ENCODE measurements around the gene CT47C1. TPM values are rescaled to one million over a fixed set of nuclear protein-coding genes. Genes with fewer than 3 reads are reported as not detected.

CT47C1 gene
- total RNA-seq, 1 donor from 2014 or later, result not detected

- Mint-ChIP-seq H3K36me3 (ENCODE audit: low read depth) (peaks cover 4% of the 10 kb centered on the region), H3K9me3 (peaks cover 6% of the 10 kb centered on the region), H3K4me3 (no peak overlapping the region), H3K27ac (ENCODE audit: unreplicated experiment) (no peak overlapping the region), H3K4me1 (no peaks in the 10 kb centered on the region), H3K27me3 (ENCODE audit: low read depth) (no peaks in the 10 kb centered on the region)
- no peak for DNase-seq (ENCODE audit: low read depth, low spot score)
- no peak for TF ChIP-seq CTCF (conservative IDR thresholded peaks at IDR 0.05)
These were observed 2.7 kb downstream of the CT47C1 start for GRCh38 chrX:119075270-119076025.

DNA sequence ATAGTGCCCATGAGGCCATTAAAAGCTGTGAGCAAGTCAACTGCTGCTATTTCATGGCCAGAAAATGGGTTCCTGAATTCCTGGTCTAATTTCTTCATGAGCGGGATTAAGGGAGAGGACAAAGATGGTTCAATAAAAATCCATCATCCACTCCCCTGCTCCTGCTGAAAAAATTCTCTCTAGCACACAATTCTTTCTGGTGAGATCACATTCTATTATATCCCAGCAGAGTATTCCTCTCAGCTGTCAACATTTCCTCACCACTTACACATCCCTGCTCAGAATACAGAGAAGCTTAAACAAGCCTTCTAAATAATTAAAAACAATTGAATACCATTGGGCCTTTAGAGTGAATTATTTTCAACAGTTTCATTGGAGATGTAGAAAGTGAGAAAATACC lies 9.5 kb downstream of the CT47C1 start:
- Mint-ChIP-seq H3K27ac (ENCODE audit: unreplicated experiment) (no peak overlapping the region), H3K4me1 (no peaks in the 10 kb centered on the region), H3K27me3 (ENCODE audit: low read depth) (no peaks in the 10 kb centered on the region), H3K9me3 (peaks cover 9% of the 10 kb centered on the region), H3K4me3 (no peak overlapping the region), H3K36me3 (ENCODE audit: low read depth) (no peaks in the 10 kb centered on the region)
- no peak for TF ChIP-seq CTCF (conservative IDR thresholded peaks at IDR 0.05)
- DNase-seq (ENCODE audit: low read depth, low spot score), result no peak

GRCh38 chrX:119084766-119085165 lies 12.0 kb downstream of the CT47C1 start:
- no peaks in the 10 kb centered on the region for H3K4me1 Mint-ChIP-seq
- no peak overlapping the region for H3K4me3 Mint-ChIP-seq
- H3K9me3 Mint-ChIP-seq, result peaks cover 6% of the 10 kb centered on the region
- no peaks in the 10 kb centered on the region for H3K27me3 Mint-ChIP-seq (ENCODE audit: low read depth)
- no peak overlapping the region for H3K27ac Mint-ChIP-seq (ENCODE audit: unreplicated experiment)
- no peak for DNase-seq (ENCODE audit: low read depth, low spot score)
- no peaks in the 10 kb centered on the region for H3K36me3 Mint-ChIP-seq (ENCODE audit: low read depth)
- no peak for TF ChIP-seq CTCF (conservative IDR thresholded peaks at IDR 0.05)

DNA sequence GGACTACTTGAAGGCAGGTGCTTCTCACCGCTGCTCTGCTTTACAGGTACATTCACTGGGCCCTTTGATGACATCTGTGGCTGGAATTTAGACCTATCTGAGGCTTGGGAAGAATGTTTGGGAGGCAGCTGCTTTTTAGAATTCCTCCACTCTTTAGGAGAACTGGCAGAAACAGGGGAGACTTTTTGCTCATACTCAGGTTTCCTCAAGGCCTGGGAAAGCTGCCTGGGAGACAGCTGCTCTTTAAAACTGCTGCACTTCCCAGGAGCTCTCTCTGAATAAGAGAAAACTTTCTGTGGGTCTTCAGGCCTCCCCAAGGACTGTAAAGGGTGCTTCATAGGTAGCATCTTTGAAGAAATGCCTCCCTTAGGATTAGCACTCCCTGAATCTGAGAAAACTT lies 14.3 kb downstream of the CT47C1 start:
- Mint-ChIP-seq H3K27ac (ENCODE audit: unreplicated experiment) (no peak overlapping the region), H3K27me3 (ENCODE audit: low read depth) (no peaks in the 10 kb centered on the region), H3K36me3 (ENCODE audit: low read depth) (no peaks in the 10 kb centered on the region), H3K4me1 (no peaks in the 10 kb centered on the region), H3K9me3 (no peaks in the 10 kb centered on the region), H3K4me3 (no peak overlapping the region)
- DNase-seq (ENCODE audit: low read depth, low spot score), result no peak
- TF ChIP-seq CTCF (conservative IDR thresholded peaks at IDR 0.05), result no peak

GRCh38 chrX:119089619-119090018 lies 16.8 kb downstream of the CT47C1 start:
- no peaks in the 10 kb centered on the region for H3K9me3 Mint-ChIP-seq
- no peak overlapping the region for H3K27ac Mint-ChIP-seq (ENCODE audit: unreplicated experiment)

More at GRCh38 chrX:119089619-119090018, 16.8 kb downstream of the CT47C1 start:
- H3K4me1 Mint-ChIP-seq, result no peaks in the 10 kb centered on the region
- no peaks in the 10 kb centered on the region for H3K27me3 Mint-ChIP-seq (ENCODE audit: low read depth)
- DNase-seq (ENCODE audit: low read depth, low spot score), result no peak
- H3K4me3 Mint-ChIP-seq, result no peak overlapping the region
- H3K36me3 Mint-ChIP-seq (ENCODE audit: low read depth), result no peaks in the 10 kb centered on the region
- TF ChIP-seq CTCF (conservative IDR thresholded peaks at IDR 0.05), result no peak

Data from neural crest cell (in vitro differentiated cells).